ENCODE measurements around the gene PLEKHA4. TPM values are rescaled to one million over a fixed set of nuclear protein-coding genes. Genes with fewer than 3 reads are reported as not detected.

PLEKHA4 gene
- total RNA-seq, 4 donors from 2014 or later, result 11.4 to 29.2 (median 18.1) TPM

DNA sequence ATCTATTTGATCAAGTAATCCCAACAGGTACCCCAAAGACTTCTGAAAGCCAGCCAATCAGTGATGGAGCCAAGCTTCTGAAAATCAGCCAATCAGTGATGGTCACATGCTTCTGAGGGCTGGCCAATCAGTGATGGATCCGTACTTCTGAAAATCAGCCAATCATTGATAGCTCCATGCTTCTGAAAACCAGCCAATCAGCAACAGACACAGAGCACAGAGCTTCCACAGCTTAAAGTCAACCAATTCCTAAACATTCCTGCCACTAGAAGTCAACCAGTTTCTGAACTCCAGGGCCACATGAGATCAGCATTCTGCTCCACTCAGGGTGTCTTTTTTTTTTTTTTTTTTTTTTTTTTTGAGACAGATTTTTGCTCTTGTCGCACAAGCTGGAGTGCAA, 23.9 kb downstream of the PLEKHA4 start:
- Histone ChIP-seq H3K4me1 (no peaks in the 10 kb centered on the region), H3K4me3 (no peak overlapping the region), H3K27ac (no peak overlapping the region), H3K36me3 (peaks cover 0 to 62% of the 10 kb centered on the region in 2 donors), H3K27me3 (no peaks in the 10 kb centered on the region), H3K9me3 (no peaks in the 10 kb centered on the region)
- ATAC-seq, result no peak
- no peak for TF ChIP-seq POLR2A (IDR thresholded peaks at IDR 0.05)
- TF ChIP-seq, protein P1, sequence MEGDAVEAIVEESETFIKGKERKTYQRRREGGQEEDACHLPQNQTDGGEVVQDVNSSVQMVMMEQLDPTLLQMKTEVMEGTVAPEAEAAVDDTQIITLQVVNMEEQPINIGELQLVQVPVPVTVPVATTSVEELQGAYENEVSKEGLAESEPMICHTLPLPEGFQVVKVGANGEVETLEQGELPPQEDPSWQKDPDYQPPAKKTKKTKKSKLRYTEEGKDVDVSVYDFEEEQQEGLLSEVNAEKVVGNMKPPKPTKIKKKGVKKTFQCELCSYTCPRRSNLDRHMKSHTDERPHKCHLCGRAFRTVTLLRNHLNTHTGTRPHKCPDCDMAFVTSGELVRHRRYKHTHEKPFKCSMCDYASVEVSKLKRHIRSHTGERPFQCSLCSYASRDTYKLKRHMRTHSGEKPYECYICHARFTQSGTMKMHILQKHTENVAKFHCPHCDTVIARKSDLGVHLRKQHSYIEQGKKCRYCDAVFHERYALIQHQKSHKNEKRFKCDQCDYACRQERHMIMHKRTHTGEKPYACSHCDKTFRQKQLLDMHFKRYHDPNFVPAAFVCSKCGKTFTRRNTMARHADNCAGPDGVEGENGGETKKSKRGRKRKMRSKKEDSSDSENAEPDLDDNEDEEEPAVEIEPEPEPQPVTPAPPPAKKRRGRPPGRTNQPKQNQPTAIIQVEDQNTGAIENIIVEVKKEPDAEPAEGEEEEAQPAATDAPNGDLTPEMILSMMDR (IDR thresholded peaks at IDR 0.05), result peak in 1 of 4 experiments; percentile 43
- WGBS, 2 donors (ENCODE audit: low coverage in 1 of 2), result 58% methylated on average over 2 of the region's 2 CpGs; no CpG with 5 or more reads in 1 of the 2 donors

DNA sequence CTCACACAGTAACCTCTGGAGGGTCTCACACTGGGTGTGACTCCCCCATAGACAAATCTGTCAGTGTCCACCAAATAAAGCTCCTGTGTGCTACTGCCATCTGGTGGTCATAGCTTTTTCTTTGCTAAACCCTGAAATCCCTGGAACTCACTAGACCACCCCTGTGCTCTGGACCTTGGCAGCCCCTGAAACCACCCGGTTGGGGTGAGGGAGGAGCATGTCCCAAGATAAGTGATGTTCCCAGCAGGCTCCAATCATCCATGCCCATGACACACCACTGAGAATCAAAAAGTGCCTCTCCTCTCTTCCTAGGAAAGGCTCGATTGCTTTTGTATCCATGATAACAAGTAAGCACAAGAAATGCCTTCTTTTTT, 25.6 kb downstream of the PLEKHA4 start:
- H3K4me1 ChIP-seq, result no peaks in the 10 kb centered on the region
- no peak overlapping the region for H3K27ac ChIP-seq
- peaks cover 0 to 52% of the 10 kb centered on the region in 2 donors for H3K36me3 ChIP-seq
- H3K4me3 ChIP-seq, result no peak overlapping the region
- 36 to 60% methylated on average over 1 to 2 of the region's 2 CpGs for WGBS, 2 donors (ENCODE audit: low coverage in 1 of 2)
- H3K9me3 ChIP-seq, result no peaks in the 10 kb centered on the region
- peak; percentile 44 for ATAC-seq
- H3K27me3 ChIP-seq, result no peaks in the 10 kb centered on the region
- TF ChIP-seq POLR2A (IDR thresholded peaks at IDR 0.05), result no peak
- TF ChIP-seq, protein P1 (IDR thresholded peaks at IDR 0.05), result peak in 3 of 4 experiments; percentile 76 to 84 (median 81)

DNA sequence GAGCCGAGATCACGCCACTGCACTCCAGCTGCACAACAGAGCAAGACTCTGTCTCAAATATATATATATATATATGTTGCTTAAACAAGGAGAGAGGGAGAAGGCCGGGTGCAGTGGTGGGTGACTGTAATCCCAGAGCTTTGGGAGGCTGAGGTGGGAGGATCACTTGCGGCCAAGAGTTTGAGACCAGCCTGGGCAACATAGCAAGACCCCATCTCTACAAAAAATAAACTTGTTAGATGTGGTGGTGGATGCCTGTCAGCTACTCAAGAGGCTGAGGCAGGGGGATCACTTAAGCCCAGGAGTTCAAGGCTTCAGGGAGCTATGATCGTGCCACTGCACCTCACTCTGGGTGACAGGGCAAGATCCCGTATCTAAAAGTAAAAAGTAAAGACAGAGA, 26.8 kb downstream of the PLEKHA4 start:
- peaks cover 0 to 40% of the 10 kb centered on the region in 2 donors for H3K36me3 ChIP-seq
- TF ChIP-seq POLR2AphosphoS5 (IDR thresholded peaks at IDR 0.05), result no peak
- TF ChIP-seq POLR2A (IDR thresholded peaks at IDR 0.05), result no peak
- TF ChIP-seq EP300 (IDR thresholded peaks at IDR 0.05), result no peak
- TF ChIP-seq, protein P1 (IDR thresholded peaks at IDR 0.05), result no peak
- peaks cover 0 to 10% (median 0%) of the 10 kb centered on the region in 3 donors for H3K4me1 ChIP-seq
- no peaks in the 10 kb centered on the region for H3K27me3 ChIP-seq
- ATAC-seq, result no peak
- 84 to 95% methylated on average over 4 to 5 of the region's 6 CpGs for WGBS, 2 donors (ENCODE audit: low coverage in 1 of 2)
- no peak overlapping the region for H3K4me3 ChIP-seq
- no peak overlapping the region for H3K27ac ChIP-seq
- no peaks in the 10 kb centered on the region for H3K9me3 ChIP-seq

DNA sequence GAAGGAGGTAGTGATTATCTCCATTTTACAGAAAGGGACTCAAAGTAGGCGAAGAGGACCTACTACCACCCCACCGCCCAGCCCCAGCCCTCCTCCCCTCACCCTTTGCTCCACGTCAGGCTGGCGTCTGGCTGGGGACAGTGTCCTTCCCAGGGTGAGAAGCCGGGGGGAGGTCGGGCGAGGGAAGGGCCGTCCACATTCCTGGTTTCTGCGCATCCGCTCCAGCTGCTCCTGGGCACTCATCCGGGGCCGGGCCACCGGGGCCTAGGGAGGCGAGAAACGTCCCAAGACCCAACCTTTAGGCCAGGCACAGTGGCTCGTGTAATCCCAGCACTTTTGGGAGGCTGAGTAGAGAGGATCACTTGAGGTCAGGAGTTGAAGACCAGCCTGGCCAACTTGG, 27.4 kb downstream of the PLEKHA4 start:
- peaks cover 0 to 34% of the 10 kb centered on the region in 2 donors for H3K36me3 ChIP-seq
- H3K4me3 ChIP-seq, result no peak overlapping the region
- ATAC-seq, result no peak
- TF ChIP-seq, protein P1 (IDR thresholded peaks at IDR 0.05), result no peak
- TF ChIP-seq EP300 (IDR thresholded peaks at IDR 0.05), result no peak
- TF ChIP-seq POLR2AphosphoS5 (IDR thresholded peaks at IDR 0.05), result no peak
- TF ChIP-seq POLR2A (IDR thresholded peaks at IDR 0.05), result no peak
- no peak overlapping the region for H3K27ac ChIP-seq
- peaks cover 0 to 15% (median 0%) of the 10 kb centered on the region in 3 donors for H3K4me1 ChIP-seq
- no peaks in the 10 kb centered on the region for H3K27me3 ChIP-seq
- 80 to 85% methylated on average over 1 to 5 of the region's 16 CpGs for WGBS, 2 donors (ENCODE audit: low coverage in 1 of 2)
- H3K9me3 ChIP-seq, result no peaks in the 10 kb centered on the region

DNA sequence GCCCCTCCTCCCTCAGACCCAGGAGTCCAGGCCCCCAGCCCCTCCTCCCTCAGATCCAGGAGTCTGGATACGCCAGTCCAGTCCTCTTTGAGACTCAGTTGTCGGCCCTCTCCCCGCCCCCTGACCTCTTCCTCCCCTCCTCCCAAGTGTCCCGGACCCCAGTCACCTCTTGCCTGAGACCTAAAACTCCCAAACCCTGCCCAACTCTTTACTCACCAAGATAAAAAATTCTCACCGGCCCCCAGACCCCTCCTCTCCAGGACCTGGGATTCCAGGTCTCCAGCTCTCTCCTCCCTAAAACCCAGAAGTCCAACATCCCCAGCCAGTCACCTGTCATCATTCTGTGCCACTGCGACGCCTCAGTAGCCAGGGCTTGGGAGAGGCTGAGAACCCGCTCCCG, 30.7 kb downstream of the PLEKHA4 start:
- TF ChIP-seq, protein P1 (IDR thresholded peaks at IDR 0.05), result no peak
- TF ChIP-seq EP300 (IDR thresholded peaks at IDR 0.05) (no peak), POLR2A (IDR thresholded peaks at IDR 0.05) (no peak), POLR2AphosphoS5 (IDR thresholded peaks at IDR 0.05) (no peak)
- H3K36me3 ChIP-seq, result peaks cover 0 to 24% of the 10 kb centered on the region in 2 donors
- H3K27ac ChIP-seq, result peak overlapping the region in 3 of 4 donors; percentile 77 to 82 (median 81)
- 0 to 35% methylated on average over 1 to 2 of the region's 9 CpGs for WGBS, 2 donors (ENCODE audit: low coverage in 1 of 2)
- no peak overlapping the region for H3K4me3 ChIP-seq
- no peaks in the 10 kb centered on the region for H3K9me3 ChIP-seq
- ATAC-seq, result no peak
- peaks cover 0 to 24% (median 0%) of the 10 kb centered on the region in 3 donors for H3K4me1 ChIP-seq
- H3K27me3 ChIP-seq, result no peaks in the 10 kb centered on the region

Data from gastroesophageal sphincter (tissue), 4 donors.